GM23338 (cell line): ENCODE data around the gene OR5K3.

Experiments
- CTCF ChIP-seq, 2 experiments: fragments of 200-600 bp in 1 of 2; sonication (generic) in 1 of 2; conservative IDR thresholded peaks; 2 replicates each; pipeline versions ENCODE4 v1.5.1 to v1.6.1; 2016 to 2017; ENCODE audit warnings: antibody characterized with exemption in 2 of 2, low read depth in 2 of 2, mild to moderate bottlenecking in 2 of 2, moderate library complexity in 1 of 2
- EZH2phosphoT487 ChIP-seq: fragments of 200-600 bp; sonication (generic); IDR thresholded peaks from one replicate; pipeline ENCODE4 v1.8.1; 2018; ENCODE audit warnings: antibody characterized with exemption; ENCODE audit not compliant: unreplicated experiment
- JUNB ChIP-seq: IDR thresholded peaks from one replicate; pipeline ENCODE4 v1.6.1; 2016; ENCODE audit warnings: antibody characterized with exemption; ENCODE audit not compliant: unreplicated experiment
- POLR2AphosphoS5 ChIP-seq: IDR thresholded peaks from 2 replicates; pipeline ENCODE4 v1.6.1; 2016; ENCODE audit warnings: antibody characterized with exemption, low read depth
- REST ChIP-seq: IDR thresholded peaks from one replicate; pipeline ENCODE4 v1.6.1; 2018; ENCODE audit warnings: antibody characterized with exemption; ENCODE audit not compliant: unreplicated experiment
- ZNF114 ChIP-seq: fragments of 250-450 bp; sonication (Bioruptor Pico); IDR thresholded peaks from 2 replicates; pipeline ENCODE4 v1.5.0; 2020; ENCODE audit warnings: mild to moderate bottlenecking, moderate library complexity
- ZNF462 ChIP-seq: fragments of 250-450 bp; sonication (Bioruptor Pico); IDR thresholded peaks from 2 replicates; pipeline ENCODE4 v1.5.0; 2020; ENCODE audit warnings: mild to moderate bottlenecking, moderate library complexity

GRCh38 chr3:98343647-98344507 is 46.6 kb upstream of the OR5K3 start:
- TF ChIP-seq CTCF (conservative IDR thresholded peaks at IDR 0.05; ENCODE audit: low read depth in 2 of 2), result peak; percentile 92 to 94
- no peak for TF ChIP-seq JUNB
- no peak for TF ChIP-seq EZH2phosphoT487
- no peak for TF ChIP-seq REST
- TF ChIP-seq POLR2AphosphoS5, result no peak
- no peak for TF ChIP-seq ZNF462 (CRISPR knock-in tag)
- TF ChIP-seq ZNF114 (CRISPR knock-in tag), result no peak
